ENCODE measurements around the gene CROT. TPM values are rescaled to one million over a fixed set of nuclear protein-coding genes. Genes with fewer than 3 reads are reported as not detected.
A peak's percentile ranks its signal among the peaks of the same experiment; 100 is the strongest.

Gene CROT
- total RNA-seq, 1 donor: 3.8 TPM

- peak in 1 of 3 donors; percentile 12 for DNase-seq (ENCODE audit: low read depth in 2 of 3, low spot score in 2 of 3)
These were observed 4.0 kb upstream of the CROT start for GRCh38 chr7:87341441-87341840.

- no peak for DNase-seq (ENCODE audit: low read depth in 2 of 3, low spot score in 2 of 3)
These were observed 3.2 kb upstream of the CROT start for GRCh38 chr7:87342231-87342630.

GRCh38 chr7:87344446-87344845 lies 1.0 kb upstream of the CROT start:
- no peak for DNase-seq (ENCODE audit: low read depth in 2 of 3, low spot score in 2 of 3)

- DNase-seq (ENCODE audit: low read depth in 2 of 3, low spot score in 2 of 3): no peak
These were observed 503 bp downstream of the CROT start for GRCh38 chr7:87345962-87346371.

GRCh38 chr7:87347207-87347606 lies 1.7 kb downstream of the CROT start:
- no peak for DNase-seq (ENCODE audit: low read depth in 2 of 3, low spot score in 2 of 3)

- DNase-seq (ENCODE audit: low read depth in 2 of 3, low spot score in 2 of 3): no peak
These were observed 2.2 kb downstream of the CROT start for GRCh38 chr7:87347664-87348063.

GRCh38 chr7:87354749-87355148 lies 9.3 kb downstream of the CROT start:
- peak in 1 of 3 donors; percentile 30 for DNase-seq (ENCODE audit: low read depth in 2 of 3, low spot score in 2 of 3)

- no peak for DNase-seq (ENCODE audit: low read depth in 2 of 3, low spot score in 2 of 3)
These were observed 11.0 kb downstream of the CROT start for GRCh38 chr7:87356448-87356847.

- no peak for DNase-seq (ENCODE audit: low read depth in 2 of 3, low spot score in 2 of 3)
These were observed 13.9 kb downstream of the CROT start for GRCh38 chr7:87359366-87359765.

GRCh38 chr7:87361320-87361719 lies 15.9 kb downstream of the CROT start:
- no peak for DNase-seq (ENCODE audit: low read depth in 2 of 3, low spot score in 2 of 3)

GRCh38 chr7:87363342-87363741 lies 17.9 kb downstream of the CROT start:
- no peak for DNase-seq (ENCODE audit: low read depth in 2 of 3, low spot score in 2 of 3)

- no peak for DNase-seq (ENCODE audit: low read depth in 2 of 3, low spot score in 2 of 3)
These were observed 18.8 kb downstream of the CROT start for GRCh38 chr7:87364246-87364645.

- no peak for DNase-seq (ENCODE audit: low read depth in 2 of 3, low spot score in 2 of 3)
These were observed 23.8 kb downstream of the CROT start for GRCh38 chr7:87369216-87369615.

GRCh38 chr7:87370660-87371180 lies 25.3 kb downstream of the CROT start:
- no peak for DNase-seq (ENCODE audit: low read depth in 2 of 3, low spot score in 2 of 3)

GRCh38 chr7:87375662-87376435 lies 30.4 kb downstream of the CROT start:
- DNase-seq (ENCODE audit: low read depth in 2 of 3, low spot score in 2 of 3): no peak

GRCh38 chr7:87380905-87381304 lies 35.4 kb downstream of the CROT start:
- DNase-seq (ENCODE audit: low read depth in 2 of 3, low spot score in 2 of 3): no peak

GRCh38 chr7:87391020-87391701 lies 45.7 kb downstream of the CROT start:
- no peak for DNase-seq (ENCODE audit: low read depth in 2 of 3, low spot score in 2 of 3)

GRCh38 chr7:87395442-87396020 lies 50.1 kb downstream of the CROT start:
- DNase-seq (ENCODE audit: low read depth in 2 of 3, low spot score in 2 of 3): no peak

GRCh38 chr7:87398446-87398845 lies 53.0 kb downstream of the CROT start:
- no peak for DNase-seq (ENCODE audit: low read depth in 2 of 3, low spot score in 2 of 3)

GRCh38 chr7:87404674-87405073 lies 59.2 kb downstream of the CROT start:
- no peak for DNase-seq (ENCODE audit: low read depth in 2 of 3, low spot score in 2 of 3)

GRCh38 chr7:87411186-87411585 lies 65.7 kb downstream of the CROT start:
- no peak for DNase-seq (ENCODE audit: low read depth in 2 of 3, low spot score in 2 of 3)

GRCh38 chr7:87413029-87413428 lies 67.6 kb downstream of the CROT start:
- no peak for DNase-seq (ENCODE audit: low read depth in 2 of 3, low spot score in 2 of 3)

All from hematopoietic multipotent progenitor cell (in vitro differentiated cells).